HG02943 (cell line): ENCODE results near the gene CEBPE.

ENCODE experiments used
- ATAC-seq: cut with Tn5 transposase; IDR thresholded peaks from one replicate; pipeline ENCODE4 v1.9.1; 2021; ENCODE audit warnings: mild to moderate bottlenecking, low read depth, moderate library complexity; ENCODE audit not compliant: unreplicated experiment

CEBPE gene

GRCh38 chr14:23105348-23105824 is 13.7 kb downstream of the CEBPE start:
- ATAC-seq, result no peak

DNA sequence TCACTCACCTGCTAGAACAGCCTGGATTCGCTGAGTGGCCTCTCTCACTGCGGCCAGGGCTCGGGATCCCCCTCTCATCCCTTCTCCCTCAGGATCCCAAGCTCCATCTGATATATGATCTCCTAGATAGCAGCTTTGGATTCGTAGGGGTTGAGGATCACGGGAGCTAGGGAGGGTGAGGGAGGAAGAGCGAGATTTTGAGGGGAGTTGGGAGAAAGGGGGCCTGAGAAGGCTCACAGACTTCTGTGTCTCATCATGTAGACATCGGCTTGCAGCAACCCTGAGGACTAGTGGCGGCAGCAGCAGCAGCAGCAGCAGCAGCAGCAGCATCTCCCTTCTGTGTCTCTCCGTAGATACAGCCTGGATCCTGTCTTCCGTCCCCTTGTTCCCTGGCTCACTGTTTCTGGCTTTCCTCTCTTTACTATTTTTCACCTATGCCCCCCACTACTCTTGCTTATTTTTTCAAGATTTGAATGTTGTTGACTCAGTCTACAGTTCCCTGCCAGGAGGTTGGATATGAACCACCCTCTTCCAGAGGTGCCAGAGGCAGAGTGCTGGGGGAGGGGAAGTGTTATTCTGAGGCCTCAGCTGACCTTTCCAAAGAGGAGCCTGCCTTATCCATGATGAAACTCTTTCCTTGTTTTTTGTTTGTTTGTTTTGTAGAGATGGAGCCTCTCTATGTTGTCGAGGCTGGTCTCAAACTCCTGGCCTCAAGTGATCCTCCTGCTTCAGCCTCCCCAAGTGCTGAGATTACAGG is 14.3 kb downstream of the CEBPE start, which contains the start of gene CIROP:
Gene CIROP, minus strand, starts transcription at position 399 of the 757 bp plus-strand sequence. Its CDS starts 69 bp downstream, at position 330.
- ATAC-seq, result no peak

GRCh38 chr14:23104070-23104590 is 14.9 kb downstream of the CEBPE start:
- ATAC-seq, result no peak

GRCh38 chr14:23103581-23103980 is 15.5 kb downstream of the CEBPE start:
- ATAC-seq, result no peak

DNA sequence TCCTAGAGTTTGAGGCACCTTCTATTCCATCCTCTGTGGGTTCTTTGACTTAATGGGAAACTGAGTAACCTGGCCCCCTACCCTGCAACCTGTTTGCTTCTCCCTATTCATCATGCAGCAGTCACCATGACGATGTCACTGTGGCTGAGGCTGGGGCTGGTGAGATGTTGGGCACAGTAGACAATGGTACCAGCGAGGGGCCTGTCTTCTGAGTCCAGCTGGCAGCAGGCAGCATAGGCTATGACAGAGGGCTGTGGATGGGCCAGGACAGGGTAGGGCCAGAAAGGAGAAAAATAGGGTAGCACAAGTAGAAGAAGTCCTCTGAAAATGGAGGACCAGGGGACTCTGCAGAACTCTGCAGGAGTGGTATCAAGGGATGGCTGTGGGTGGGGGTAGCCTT is 16.3 kb downstream of the CEBPE start:
- no peak for ATAC-seq

GRCh38 chr14:23101986-23102625 is 16.9 kb downstream of the CEBPE start:
- no peak for ATAC-seq

DNA sequence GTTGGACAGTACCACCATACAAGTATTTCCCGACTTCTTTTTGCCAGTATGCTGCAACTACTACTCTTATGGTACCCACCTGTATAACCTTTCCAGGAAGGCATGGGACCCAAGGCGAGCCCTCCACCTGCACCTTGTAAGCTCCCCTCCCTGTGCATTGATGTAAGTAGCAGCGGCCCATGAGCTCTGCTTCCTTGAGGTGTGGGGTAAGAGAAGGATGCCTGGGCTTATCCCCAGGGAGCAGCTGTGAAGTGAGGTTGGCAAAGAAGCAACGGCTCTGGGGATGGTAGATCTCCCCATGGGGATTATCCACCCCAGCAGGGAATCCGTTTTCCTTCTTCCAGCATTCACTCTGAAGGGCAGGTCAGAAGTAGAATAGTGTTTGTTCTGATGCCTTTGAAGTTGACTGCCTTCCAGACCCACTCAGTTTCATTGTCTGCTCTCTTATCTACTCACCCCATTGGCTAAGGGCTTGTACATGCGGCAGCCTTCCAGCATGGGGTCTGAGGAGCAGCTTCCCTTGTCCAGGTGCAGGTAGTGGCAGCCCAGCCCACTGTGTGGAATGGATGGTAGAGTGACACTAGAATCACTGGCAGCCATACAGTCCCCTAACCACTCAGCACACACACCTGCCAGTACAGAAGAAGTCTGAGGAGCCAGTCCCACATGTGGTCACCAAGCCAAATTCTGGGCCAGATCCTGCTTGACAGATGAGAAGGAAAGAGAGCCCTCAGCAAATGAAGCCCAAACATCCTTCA is 17.7 kb downstream of the CEBPE start:
- ATAC-seq, result no peak

- no peak for ATAC-seq
Measured at GRCh38 chr14:23099212-23099861, 19.7 kb downstream of the CEBPE start.

DNA sequence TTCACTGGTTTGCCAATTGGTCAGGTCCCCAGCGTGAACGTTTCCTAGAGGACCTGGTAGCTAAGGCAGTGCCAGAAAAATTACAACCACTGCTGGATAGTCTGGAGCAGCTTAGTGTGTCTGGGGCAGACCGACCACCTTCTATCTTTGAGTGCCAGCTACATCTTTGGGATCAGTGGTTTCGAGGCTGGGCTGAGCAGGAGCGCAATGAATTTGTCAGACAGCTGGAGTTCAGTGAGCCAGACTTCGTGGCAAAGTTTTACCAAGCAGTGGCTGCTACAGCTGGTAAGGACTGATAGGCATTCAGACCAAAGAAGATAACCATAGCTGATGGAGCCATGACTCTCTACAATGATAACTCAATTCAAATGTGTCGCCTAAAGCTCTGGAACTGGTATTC is 21.3 kb downstream of the CEBPE start:
- no peak for ATAC-seq

DNA sequence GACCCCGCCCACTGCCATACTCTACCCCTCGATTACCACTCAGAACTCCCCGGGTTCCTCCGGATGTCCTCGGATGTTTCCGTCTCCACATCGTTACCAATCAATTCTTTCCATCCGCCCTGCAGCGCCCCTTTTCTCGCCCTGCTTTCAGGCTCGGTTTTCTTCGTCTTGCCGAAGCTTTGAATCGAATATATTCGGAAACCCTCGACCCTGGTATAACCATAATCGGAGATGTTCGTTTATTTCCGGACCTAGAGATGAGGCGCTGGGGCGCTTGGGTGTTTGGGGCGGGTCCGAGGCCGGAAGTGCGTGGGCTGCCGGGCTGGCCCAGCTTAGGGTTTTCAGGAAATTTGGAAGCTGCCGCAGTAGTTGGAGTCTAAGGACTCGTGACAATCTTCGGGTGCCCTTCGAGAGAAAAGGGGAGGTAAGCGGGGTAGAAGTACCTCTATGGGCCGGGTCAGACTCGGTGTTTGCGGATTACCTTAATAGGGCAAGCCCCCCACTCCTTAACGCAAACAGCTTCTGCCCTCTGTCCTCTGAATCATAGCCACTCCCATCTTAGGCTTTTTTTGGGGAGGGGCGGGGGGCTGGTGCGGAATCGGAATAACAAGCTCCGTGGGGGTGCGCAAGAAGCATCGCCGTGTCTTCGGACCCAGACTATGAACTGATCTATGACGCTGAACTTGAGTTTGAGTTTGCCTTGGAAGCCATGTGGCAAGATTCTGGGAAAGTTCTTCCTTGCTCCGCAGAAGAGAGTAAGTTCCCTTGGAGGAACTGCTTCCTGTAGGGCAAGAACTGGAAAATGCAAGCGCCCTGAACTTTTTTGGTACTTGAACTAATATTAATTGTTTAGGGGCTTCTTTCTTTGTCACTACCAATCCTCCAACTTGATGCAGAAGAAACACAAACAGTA is 23.6 kb downstream of the CEBPE start, which contains the start of gene C14orf119:
Gene C14orf119, plus strand, starts transcription at position 310 of the 913 bp plus-strand sequence. CDS start 2,154 bp downstream, outside the sequence.
- peak; percentile 94 for ATAC-seq

DNA sequence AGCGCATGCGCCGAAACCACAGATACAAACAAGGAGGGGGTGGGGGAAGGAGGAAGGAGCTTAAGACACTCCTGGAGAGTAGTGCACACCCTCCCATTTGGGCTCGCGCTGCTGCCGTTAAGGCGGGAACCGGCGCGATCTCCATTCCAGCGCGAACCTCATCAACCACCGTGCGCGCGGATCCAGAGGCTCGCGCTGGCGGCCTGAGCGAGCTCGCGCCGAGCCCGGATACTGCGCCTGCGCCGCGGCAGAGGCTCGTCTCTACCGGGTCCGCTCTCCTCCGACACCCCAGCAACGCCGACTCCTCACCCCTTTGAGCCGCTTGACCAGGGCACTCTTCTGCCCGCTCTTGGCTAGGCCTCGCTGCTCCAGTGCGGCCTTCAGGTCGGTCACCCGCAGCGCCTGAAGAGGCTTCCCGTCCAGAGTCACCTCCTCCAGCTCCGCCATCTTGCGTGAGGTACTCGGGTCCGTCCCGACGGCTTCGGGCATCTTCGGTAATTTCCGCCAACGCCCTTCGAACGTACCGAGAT is 24.3 kb downstream of the CEBPE start, which contains the start of gene ACIN1:
Gene ACIN1, minus strand, starts transcription at position 471 of the 530 bp plus-strand sequence. Its CDS starts 24 bp downstream, at position 447.
- peak; percentile 30 for ATAC-seq

DNA sequence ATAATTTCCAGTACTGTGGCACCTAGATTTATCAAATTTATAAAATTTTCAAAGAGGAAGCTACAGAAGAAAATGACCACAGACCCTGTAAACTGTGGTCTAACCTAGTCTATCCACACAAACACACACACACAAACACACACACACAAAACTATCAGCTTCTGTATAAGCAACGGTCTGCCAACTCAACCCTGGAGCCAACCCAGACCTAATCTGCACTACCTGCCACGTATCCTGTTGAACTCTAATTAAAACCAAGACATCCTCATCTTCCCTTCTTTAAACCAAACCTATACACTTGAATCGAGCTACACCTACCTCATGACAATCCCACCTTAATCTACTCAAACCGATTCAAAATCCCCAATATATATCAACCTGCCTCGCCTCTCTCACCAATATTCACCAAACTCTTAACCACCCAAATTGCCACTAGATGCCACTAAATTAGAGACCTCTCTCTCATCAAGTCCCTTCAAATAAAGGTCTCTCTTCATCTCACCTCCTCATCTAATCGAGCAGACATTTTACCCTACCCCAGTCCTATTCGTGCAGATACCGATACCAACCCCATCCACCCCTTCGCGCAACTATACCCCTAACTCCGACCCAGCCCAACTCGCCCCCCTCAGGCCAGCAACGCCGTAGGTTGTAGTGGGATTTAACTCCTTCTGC is 24.9 kb downstream of the CEBPE start:
- no peak for ATAC-seq

DNA sequence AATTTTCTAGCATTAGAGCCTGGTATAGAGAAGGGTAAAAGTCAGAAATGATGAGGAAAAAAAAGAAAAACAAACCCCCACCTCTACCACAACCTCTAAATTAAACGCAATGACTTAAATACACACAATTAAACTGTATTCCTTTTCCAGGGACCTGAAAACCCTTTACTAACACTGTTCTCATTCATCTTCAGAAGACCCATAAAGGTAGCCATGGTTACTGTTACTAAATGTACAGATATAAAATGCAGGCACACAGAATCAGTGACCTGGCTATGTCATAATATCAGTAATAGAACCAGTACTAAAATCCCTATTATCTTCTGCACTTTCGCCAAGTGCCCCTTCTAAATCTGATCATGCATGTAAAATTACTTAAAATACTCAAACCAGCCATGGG is 25.5 kb downstream of the CEBPE start:
- no peak for ATAC-seq

DNA sequence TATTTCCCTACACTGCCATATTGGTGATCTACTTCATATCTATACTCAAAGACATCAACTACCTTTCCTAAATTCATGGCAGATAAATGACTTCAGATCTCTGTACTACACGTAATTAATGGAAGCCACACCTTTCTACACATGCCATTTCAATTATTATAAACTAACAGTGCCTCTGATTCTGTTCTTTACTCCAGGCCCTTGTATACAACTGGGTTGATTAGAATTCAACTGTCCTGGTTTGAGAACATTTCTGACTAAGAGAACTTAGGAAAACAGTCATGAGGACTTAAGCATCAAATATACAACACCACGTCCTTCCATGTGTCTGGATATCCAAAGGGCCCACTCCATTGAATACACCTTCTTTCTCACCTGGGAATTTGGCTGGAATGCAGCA is 26.0 kb downstream of the CEBPE start:
- no peak for ATAC-seq

- no peak for ATAC-seq
Measured at GRCh38 chr14:23091294-23092225, 27.5 kb downstream of the CEBPE start.

DNA sequence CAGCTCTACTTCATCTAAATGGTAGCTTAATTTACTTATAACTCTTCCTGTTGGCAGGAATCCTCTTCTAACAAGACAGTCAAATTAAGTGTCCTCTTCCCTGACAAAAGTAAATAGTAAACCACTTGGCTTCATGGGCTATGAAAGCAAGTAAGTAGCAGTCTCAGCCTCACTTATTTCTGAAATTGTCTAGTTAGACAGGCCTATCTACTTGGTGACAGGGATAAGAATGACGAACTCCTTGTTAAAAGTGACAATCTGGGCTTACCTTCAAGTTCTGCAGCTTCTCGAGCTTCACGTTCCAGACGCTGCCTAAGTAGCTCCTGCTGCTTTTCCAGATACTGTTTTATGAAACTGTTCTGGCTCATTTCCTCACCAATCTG is 28.8 kb downstream of the CEBPE start:
- no peak for ATAC-seq

DNA sequence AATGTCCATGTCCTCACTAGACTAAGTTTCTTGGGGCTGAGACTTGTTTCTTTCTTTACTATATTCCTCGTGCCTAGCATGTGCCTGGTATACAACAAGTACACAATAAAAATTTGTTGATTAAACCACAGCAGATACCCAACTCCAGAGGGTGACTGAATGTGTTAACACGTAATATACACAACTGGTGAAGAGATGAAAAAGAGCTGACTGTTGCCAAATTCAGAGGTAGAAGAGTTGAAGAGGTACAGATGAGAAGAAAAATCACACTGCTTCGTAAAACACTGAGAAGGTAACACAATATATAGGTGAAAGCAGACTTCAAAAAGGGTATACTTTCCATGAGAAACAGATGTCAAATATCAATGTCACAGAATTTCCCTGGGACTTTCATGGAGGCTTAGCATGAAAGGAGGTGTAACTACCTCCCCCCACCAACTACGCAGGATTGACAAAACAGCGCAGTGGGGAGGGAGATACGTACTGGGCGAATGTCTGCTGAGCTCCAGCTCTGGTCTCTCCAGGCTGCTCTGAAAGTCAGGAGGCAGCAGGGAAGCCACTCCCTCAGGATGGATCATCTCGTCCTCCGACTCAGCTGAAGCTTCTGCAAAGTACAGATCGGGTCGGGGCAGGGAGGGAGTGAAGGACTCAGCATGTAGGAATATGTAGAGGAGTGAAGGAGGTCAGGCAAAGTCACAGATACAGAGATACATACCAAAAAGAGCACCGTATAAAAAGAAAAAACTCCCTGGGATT is 29.4 kb downstream of the CEBPE start:
- no peak for ATAC-seq
